ENCODE measurements around the gene SHROOM1.
A peak's percentile ranks its signal among the peaks of the same experiment; 100 is the strongest.

SHROOM1 gene, protein sequence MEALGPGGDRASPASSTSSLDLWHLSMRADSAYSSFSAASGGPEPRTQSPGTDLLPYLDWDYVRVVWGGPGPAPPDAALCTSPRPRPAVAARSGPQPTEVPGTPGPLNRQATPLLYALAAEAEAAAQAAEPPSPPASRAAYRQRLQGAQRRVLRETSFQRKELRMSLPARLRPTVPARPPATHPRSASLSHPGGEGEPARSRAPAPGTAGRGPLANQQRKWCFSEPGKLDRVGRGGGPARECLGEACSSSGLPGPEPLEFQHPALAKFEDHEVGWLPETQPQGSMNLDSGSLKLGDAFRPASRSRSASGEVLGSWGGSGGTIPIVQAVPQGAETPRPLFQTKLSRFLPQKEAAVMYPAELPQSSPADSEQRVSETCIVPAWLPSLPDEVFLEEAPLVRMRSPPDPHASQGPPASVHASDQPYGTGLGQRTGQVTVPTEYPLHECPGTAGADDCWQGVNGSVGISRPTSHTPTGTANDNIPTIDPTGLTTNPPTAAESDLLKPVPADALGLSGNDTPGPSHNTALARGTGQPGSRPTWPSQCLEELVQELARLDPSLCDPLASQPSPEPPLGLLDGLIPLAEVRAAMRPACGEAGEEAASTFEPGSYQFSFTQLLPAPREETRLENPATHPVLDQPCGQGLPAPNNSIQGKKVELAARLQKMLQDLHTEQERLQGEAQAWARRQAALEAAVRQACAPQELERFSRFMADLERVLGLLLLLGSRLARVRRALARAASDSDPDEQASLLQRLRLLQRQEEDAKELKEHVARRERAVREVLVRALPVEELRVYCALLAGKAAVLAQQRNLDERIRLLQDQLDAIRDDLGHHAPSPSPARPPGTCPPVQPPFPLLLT

DNA sequence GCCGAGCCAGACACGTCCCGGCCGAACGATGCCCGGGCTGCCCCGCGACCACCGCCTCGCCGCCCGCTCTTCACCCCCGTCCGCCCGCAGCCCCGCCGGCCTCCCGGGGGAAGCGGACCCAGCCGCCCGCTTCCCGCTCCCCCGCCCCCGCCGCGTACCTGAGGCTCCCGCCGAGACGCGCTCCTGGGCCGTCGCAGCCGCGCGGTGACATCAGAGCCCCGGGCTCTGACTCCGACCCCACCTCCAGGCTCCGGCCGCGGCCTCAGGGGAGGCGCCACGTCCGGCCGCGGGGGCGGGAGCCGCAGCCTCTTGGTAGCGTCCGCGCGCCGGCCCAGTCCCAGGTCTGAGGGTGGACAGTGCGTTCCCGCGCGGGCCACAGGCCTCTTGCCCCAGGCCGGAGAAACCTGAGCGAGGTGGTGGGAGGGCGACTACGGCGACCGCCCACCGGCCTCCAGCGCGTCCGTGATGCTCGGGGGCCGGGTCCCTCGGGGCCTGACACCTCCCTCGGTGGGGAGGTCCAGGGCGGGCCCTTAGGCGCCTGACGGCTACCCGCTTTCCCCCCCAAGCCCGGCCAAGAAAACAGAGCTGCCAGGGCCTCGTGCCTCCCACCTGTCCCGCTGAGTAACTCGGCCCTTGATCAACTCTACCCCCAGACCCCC is at the start of gene SHROOM1:
Gene SHROOM1 (minus strand): TSS at position 212 of the 659 bp plus-strand sequence. CDS start 4,507 bp downstream, outside the sequence.
- peak within 1 kb of the TSS; percentile 84 for H2AFZ ChIP-seq (ENCODE audit: low read depth, low read length)
- H3K36me3 ChIP-seq (ENCODE audit: insufficient read depth, low read length), result no peaks in the 10 kb centered on the region
- H3K4me1 ChIP-seq (ENCODE audit: insufficient read depth, low read length), result no peaks in the 10 kb centered on the region
- H3K9me3 ChIP-seq (ENCODE audit: low read length), result no peaks in the 10 kb centered on the region
- peak within 1 kb of the TSS; percentile 45 for H3K4me3 ChIP-seq (ENCODE audit: low read length)
- peaks cover 64% of the 10 kb centered on the region for H3K27me3 ChIP-seq (ENCODE audit: insufficient read depth, low read length)

DNA sequence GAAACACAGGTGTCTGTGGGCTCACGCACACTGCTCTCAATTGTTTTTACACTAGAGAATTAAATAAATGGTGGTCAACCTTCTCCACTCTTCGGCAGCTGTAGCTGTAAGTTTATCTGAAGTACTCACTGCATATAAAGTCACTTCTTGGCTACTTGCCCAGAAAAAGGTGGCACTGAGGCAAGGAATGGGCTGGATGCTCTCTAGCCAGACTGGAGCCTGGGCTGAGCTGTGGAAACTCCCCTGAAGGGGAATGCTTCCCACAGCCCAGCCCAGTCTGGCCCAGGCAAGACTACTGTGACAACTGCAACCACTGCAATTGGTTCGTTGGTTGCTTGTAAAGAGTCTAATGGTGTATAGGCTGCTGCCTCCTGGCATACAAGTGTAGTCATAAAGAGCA is 47.5 kb upstream of the SHROOM1 start:
- Histone ChIP-seq H3K36me3 (ENCODE audit: insufficient read depth, low read length) (peaks cover 52% of the 10 kb centered on the region), H3K4me3 (ENCODE audit: low read length) (no peak overlapping the region), H3K4me1 (ENCODE audit: insufficient read depth, low read length) (peaks cover 5% of the 10 kb centered on the region), H2AFZ (ENCODE audit: low read depth, low read length) (no peak overlapping the region), H3K27me3 (ENCODE audit: insufficient read depth, low read length) (no peaks in the 10 kb centered on the region), H3K9me3 (ENCODE audit: low read length) (no peaks in the 10 kb centered on the region)

DNA sequence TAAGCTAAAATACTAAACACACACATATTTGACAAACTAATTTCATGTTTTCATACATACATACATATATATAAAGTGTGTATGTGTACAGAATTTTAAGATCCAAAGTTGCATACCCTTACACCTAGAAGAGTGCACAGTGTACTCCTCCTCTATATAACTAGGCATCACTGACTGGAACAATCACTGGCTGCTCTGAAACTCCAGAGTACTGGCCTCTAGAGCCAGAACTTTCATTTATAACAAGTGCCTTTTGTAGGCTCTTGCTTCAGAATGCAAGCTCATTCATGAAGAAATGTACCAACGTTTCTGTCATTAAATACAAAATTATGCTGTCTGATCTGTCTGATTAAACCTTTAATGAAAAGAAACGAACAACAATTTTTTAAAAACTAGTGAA is 47.0 kb upstream of the SHROOM1 start:
- Histone ChIP-seq H3K36me3 (ENCODE audit: insufficient read depth, low read length) (peaks cover 49% of the 10 kb centered on the region), H3K27me3 (ENCODE audit: insufficient read depth, low read length) (no peaks in the 10 kb centered on the region), H3K4me1 (ENCODE audit: insufficient read depth, low read length) (peaks cover 5% of the 10 kb centered on the region), H2AFZ (ENCODE audit: low read depth, low read length) (no peak overlapping the region), H3K4me3 (ENCODE audit: low read length) (no peak overlapping the region), H3K9me3 (ENCODE audit: low read length) (no peaks in the 10 kb centered on the region)

- Histone ChIP-seq H3K4me3 (ENCODE audit: low read length) (no peak overlapping the region), H3K36me3 (ENCODE audit: insufficient read depth, low read length) (peaks cover 41% of the 10 kb centered on the region), H3K9me3 (ENCODE audit: low read length) (no peaks in the 10 kb centered on the region), H3K4me1 (ENCODE audit: insufficient read depth, low read length) (peaks cover 5% of the 10 kb centered on the region), H2AFZ (ENCODE audit: low read depth, low read length) (no peak overlapping the region), H3K27me3 (ENCODE audit: insufficient read depth, low read length) (no peaks in the 10 kb centered on the region)
Measured at GRCh38 chr5:132876020-132876759, 45.7 kb upstream of the SHROOM1 start.

GRCh38 chr5:132873930-132874271 is 43.5 kb upstream of the SHROOM1 start:
- Histone ChIP-seq H3K4me3 (ENCODE audit: low read length) (no peak overlapping the region), H3K4me1 (ENCODE audit: insufficient read depth, low read length) (peaks cover 5% of the 10 kb centered on the region), H2AFZ (ENCODE audit: low read depth, low read length) (no peak overlapping the region), H3K36me3 (ENCODE audit: insufficient read depth, low read length) (peaks cover 27% of the 10 kb centered on the region), H3K27me3 (ENCODE audit: insufficient read depth, low read length) (no peaks in the 10 kb centered on the region), H3K9me3 (ENCODE audit: low read length) (no peaks in the 10 kb centered on the region)

DNA sequence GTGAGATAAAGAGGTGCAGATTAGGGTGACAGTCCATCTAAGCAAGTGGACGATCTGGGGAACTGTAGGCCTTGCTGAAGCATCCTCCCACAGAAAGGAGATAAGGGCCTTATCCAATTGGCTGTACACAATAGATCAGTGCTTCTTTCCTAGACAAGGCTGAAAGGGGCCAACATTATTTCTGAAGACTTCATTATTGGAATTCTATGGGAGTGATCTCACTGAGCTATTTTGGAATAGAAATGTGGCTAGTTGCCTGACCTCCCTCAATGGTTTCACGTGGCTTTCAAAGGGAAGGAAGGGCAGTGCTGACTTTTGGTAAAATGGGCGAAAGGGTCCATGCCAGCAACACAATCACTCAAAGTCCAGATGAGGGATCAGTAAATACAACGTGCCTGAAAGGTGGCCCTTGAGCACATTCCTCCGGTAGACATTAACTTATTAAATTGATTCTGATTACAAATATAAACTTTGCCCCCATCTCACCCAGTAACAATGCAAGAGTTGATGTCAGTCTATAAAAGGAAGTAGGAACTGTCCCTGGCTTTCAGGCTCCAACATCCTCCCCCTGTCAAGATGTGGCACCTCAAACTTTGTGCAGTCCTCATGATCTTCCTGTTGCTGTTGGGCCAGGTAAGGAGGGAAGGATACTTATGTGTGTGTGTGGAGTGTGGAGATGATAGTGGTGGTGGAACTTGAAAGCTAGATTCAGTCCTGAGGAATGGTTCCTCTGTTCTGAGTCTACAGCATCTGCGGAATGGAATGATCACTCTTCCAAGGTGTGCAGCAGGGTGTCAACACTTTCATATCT is 42.9 kb upstream of the SHROOM1 start, which contains the start of gene LEAP2:
Gene LEAP2 (plus strand): TSS at position 550 of the 811 bp plus-strand sequence. CDS start 27 bp downstream, at position 577.
- Histone ChIP-seq H3K4me1 (ENCODE audit: insufficient read depth, low read length) (peaks cover 5% of the 10 kb centered on the region), H3K36me3 (ENCODE audit: insufficient read depth, low read length) (peaks cover 27% of the 10 kb centered on the region), H2AFZ (ENCODE audit: low read depth, low read length) (no peak within 1 kb of the TSS), H3K27me3 (ENCODE audit: insufficient read depth, low read length) (no peaks in the 10 kb centered on the region), H3K4me3 (ENCODE audit: low read length) (no peak within 1 kb of the TSS), H3K9me3 (ENCODE audit: low read length) (no peaks in the 10 kb centered on the region)

- Histone ChIP-seq H3K4me3 (ENCODE audit: low read length) (no peak overlapping the region), H3K4me1 (ENCODE audit: insufficient read depth, low read length) (peaks cover 5% of the 10 kb centered on the region), H3K9me3 (ENCODE audit: low read length) (no peaks in the 10 kb centered on the region), H2AFZ (ENCODE audit: low read depth, low read length) (no peak overlapping the region), H3K27me3 (ENCODE audit: insufficient read depth, low read length) (no peaks in the 10 kb centered on the region), H3K36me3 (ENCODE audit: insufficient read depth, low read length) (peaks cover 27% of the 10 kb centered on the region)
Measured at GRCh38 chr5:132872788-132873118, 42.3 kb upstream of the SHROOM1 start.

DNA sequence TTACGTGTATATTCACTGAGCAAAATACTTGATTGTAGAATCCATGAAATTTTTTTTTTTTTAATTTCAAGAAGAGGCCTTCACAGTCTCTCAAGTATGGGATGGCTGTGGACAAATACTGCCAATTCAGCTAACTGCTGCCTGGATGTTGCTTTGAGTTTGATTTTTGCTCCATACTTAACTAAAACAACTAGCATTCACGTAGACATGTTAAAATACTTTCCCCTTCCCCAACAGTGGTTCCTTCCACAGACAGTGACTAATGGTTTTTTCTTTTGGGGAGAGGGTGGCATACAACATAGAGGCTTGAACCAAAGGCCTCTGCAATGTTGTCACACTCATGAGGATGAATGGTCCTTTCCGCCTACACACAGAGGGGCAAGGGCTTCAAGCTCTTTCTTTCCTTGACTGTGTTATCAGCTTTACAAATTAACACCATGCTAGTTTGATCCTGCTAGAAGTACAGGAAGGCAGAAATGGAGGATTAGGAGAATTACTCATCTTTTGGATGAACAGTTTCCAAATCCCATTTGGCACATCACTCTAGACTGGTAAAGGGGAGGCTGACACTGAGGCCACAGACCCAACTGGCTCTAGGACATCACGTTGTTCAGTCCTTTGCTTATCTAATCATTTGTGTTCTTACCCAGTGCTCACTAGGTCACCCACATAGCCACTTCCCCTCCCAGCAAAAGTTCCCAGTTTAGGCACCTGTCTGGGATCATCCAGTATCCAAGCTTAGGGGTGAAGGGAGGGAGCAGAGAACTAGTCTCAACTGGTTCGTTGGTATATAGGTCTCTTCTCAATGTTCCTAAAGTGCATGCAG is 41.2 kb upstream of the SHROOM1 start:
- Histone ChIP-seq H3K4me3 (ENCODE audit: low read length) (no peak overlapping the region), H3K27me3 (ENCODE audit: insufficient read depth, low read length) (no peaks in the 10 kb centered on the region), H2AFZ (ENCODE audit: low read depth, low read length) (no peak overlapping the region), H3K9me3 (ENCODE audit: low read length) (no peaks in the 10 kb centered on the region), H3K36me3 (ENCODE audit: insufficient read depth, low read length) (peaks cover 31% of the 10 kb centered on the region), H3K4me1 (ENCODE audit: insufficient read depth, low read length) (peaks cover 13% of the 10 kb centered on the region)

DNA sequence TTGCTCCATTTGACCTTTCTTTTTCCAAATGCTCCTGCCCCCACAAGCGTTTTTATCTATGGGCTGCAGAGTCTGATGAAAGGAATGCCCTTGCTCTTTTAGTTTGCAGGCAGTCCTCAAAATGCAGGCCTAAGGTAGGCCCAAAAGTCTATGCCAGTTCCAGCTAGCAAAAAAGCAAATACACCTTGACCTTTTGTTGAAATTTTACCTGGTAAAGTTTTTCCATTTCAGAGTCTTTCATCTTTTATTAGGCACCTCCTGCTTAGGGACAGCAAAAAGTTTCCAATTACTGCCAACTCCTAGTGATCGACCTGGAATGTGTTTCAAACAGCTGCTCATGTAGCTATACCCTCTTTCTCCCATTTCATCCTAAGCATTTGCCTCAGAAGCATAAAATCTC is 40.4 kb upstream of the SHROOM1 start:
- peaks cover 31% of the 10 kb centered on the region for H3K36me3 ChIP-seq (ENCODE audit: insufficient read depth, low read length)
- H3K4me1 ChIP-seq (ENCODE audit: insufficient read depth, low read length), result peaks cover 13% of the 10 kb centered on the region
- H3K27me3 ChIP-seq (ENCODE audit: insufficient read depth, low read length), result no peaks in the 10 kb centered on the region
- no peak overlapping the region for H3K4me3 ChIP-seq (ENCODE audit: low read length)
- no peaks in the 10 kb centered on the region for H3K9me3 ChIP-seq (ENCODE audit: low read length)
- H2AFZ ChIP-seq (ENCODE audit: low read depth, low read length), result no peak overlapping the region

DNA sequence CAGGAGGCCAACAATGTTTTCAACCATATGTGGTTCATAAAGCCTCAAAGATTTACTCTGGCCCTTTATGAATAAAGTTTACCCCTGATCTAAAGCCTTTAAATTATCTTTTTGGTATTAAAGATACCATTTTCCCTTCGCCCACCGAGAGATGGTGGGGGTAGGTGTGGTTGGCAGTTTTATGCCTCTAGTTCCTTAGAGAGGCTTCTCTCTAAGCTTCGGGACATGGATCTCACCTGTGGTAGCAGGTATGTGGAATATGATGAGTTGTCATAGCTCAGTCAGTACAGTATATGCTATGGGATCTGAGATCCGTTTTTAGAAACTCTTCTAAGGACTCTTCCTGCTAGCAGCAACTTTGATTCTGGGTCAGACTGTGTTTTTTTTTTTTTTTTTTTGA is 38.3 kb upstream of the SHROOM1 start:
- peaks cover 13% of the 10 kb centered on the region for H3K4me1 ChIP-seq (ENCODE audit: insufficient read depth, low read length)
- no peaks in the 10 kb centered on the region for H3K9me3 ChIP-seq (ENCODE audit: low read length)
- H2AFZ ChIP-seq (ENCODE audit: low read depth, low read length), result no peak overlapping the region
- no peak overlapping the region for H3K4me3 ChIP-seq (ENCODE audit: low read length)
- no peaks in the 10 kb centered on the region for H3K27me3 ChIP-seq (ENCODE audit: insufficient read depth, low read length)
- H3K36me3 ChIP-seq (ENCODE audit: insufficient read depth, low read length), result peaks cover 24% of the 10 kb centered on the region

DNA sequence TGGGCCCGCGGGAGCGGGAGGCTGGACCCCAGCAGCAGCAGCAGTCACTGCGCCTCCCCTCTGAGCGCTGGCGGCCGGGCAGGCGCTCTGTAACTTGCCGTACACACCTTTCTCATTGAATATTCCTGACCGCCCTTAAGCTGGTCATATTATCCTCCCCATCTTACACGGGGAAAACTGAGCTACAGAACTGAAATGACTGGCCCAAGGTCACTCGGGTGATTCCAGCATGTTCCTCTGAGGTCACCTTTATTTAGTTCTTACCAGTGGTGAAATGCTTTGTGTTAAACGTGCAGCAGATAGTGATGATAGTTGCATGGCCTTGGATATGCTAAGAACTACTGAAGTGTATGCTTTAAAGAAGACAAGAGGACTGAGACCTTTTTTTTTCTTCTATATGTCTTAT is 36.6 kb upstream of the SHROOM1 start:
- Histone ChIP-seq H3K27me3 (ENCODE audit: insufficient read depth, low read length) (no peaks in the 10 kb centered on the region), H3K9me3 (ENCODE audit: low read length) (no peaks in the 10 kb centered on the region), H3K36me3 (ENCODE audit: insufficient read depth, low read length) (peaks cover 24% of the 10 kb centered on the region), H3K4me3 (ENCODE audit: low read length) (peak overlapping the region; percentile 75), H2AFZ (ENCODE audit: low read depth, low read length) (no peak overlapping the region), H3K4me1 (ENCODE audit: insufficient read depth, low read length) (peaks cover 8% of the 10 kb centered on the region)
